Fibroblast of lung (primary cell): ENCODE results near the gene MARK4.

Experiments
- EZH2 ChIP-seq: IDR thresholded peaks from 2 replicates; pipeline ENCODE4 v1.5.1; 2012; ENCODE audit warnings: low read length, control low read depth, mild to moderate bottlenecking; ENCODE audit errors: missing control alignments
- TF ChIP-seq, protein P1 (sequence below), 2 donors: IDR thresholded peaks in 1 of 2; conservative IDR thresholded peaks in 1 of 2; 1 replicate in 1 of 2; 2 replicates in 1 of 2; pipeline ENCODE4 v1.5.1; 2011 to 2012; ENCODE audit warnings: low read length in 2 of 2, control low read depth in 1 of 2, inconsistent platforms in 1 of 2, low read depth in 1 of 2, mild to moderate bottlenecking in 1 of 2

DNA sequence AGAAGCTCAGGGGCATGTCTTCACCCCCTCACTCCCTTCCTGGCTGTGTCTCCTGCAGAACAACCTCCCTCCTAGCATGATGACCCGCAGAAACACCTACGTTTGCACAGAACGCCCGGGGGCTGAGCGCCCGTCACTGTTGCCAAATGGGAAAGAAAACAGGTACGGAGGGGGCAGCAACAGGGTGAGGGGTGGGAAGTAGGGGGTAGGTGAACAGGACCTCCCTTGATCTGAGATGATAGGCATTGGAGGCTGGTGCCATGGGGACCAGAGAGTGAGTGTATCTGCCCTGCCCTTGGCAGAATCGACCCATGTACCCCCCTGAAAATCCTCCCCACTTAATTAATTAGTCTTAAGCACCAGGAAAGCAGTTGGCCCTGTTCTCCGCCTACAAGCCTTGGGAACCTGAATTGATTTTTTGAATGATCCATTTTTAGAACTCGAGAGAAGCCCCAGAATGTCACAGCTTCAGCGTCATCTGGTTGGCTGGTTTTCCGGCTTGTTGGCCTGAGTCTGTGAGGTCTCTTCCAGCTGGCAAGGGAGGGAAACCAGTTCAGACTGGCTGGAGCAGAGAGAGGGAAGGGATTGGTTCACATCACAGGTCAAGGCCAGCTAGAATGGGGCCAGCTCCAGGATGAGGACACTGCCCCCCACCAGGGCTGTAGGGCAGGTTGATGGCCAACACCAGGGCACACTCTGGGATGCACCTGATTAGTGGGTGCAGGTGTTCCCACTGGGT lies 43.4 kb downstream of the MARK4 start:
- TF ChIP-seq, protein P1, sequence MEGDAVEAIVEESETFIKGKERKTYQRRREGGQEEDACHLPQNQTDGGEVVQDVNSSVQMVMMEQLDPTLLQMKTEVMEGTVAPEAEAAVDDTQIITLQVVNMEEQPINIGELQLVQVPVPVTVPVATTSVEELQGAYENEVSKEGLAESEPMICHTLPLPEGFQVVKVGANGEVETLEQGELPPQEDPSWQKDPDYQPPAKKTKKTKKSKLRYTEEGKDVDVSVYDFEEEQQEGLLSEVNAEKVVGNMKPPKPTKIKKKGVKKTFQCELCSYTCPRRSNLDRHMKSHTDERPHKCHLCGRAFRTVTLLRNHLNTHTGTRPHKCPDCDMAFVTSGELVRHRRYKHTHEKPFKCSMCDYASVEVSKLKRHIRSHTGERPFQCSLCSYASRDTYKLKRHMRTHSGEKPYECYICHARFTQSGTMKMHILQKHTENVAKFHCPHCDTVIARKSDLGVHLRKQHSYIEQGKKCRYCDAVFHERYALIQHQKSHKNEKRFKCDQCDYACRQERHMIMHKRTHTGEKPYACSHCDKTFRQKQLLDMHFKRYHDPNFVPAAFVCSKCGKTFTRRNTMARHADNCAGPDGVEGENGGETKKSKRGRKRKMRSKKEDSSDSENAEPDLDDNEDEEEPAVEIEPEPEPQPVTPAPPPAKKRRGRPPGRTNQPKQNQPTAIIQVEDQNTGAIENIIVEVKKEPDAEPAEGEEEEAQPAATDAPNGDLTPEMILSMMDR (conservative IDR thresholded peaks at IDR 0.05 in 1 of 2, IDR thresholded peaks at IDR 0.05 in 1 of 2; ENCODE audit: low read depth in 1 of 2, low read length in 2 of 2) = no peak
- no peak for TF ChIP-seq EZH2
